Muscle of back (tissue), 11 donors: ENCODE measurements around the gene NPEPL1. TPM values are rescaled to one million over a fixed set of nuclear protein-coding genes. Genes with fewer than 3 reads are reported as not detected.
"Not testable (repeated sequence)": the region's sequence is repeated elsewhere in the genome, so short reads cannot be mapped to it uniquely, and the experiment has no call there.

Experiments
- DNase-seq, 3 donors: peaks; one replicate each; pipeline versions ENCODE4 v3.0.0 to v3.0.0-alpha.2; 2013
- polyA plus RNA-seq, 10 donors: library from polyadenylated mRNA; unstranded; fragments of 120-200 nt; gene quantifications; one replicate each; pipeline ENCODE4 v1.2.1, GENCODE V29; 2013; ENCODE audit not compliant: insufficient read length in 10 of 10

Gene NPEPL1
- polyA plus RNA-seq, 10 donors: 26.4 to 59.7 (median 38.4) TPM

GRCh38 chr20:58712806-58713731 lies 20.5 kb downstream of the NPEPL1 start:
- DNase-seq: peak in 1 of 3 donors; percentile 5

- peak in 1 of 3 donors; percentile 5 for DNase-seq
These were observed 21.3 kb downstream of the NPEPL1 start for GRCh38 chr20:58713801-58714339.

GRCh38 chr20:58714340-58714922 lies 21.8 kb downstream of the NPEPL1 start:
- DNase-seq: peak in 1 of 3 donors; percentile 9

- DNase-seq: peak in 1 of 3 donors; percentile 1
These were observed 22.3 kb downstream of the NPEPL1 start for GRCh38 chr20:58714923-58715351.

GRCh38 chr20:58715391-58715800 lies 22.8 kb downstream of the NPEPL1 start:
- no peak for DNase-seq

- DNase-seq: peak in 1 of 3 donors; percentile 9
These were observed 23.3 kb downstream of the NPEPL1 start for GRCh38 chr20:58715801-58716475.

GRCh38 chr20:58716476-58717277 lies 24.1 kb downstream of the NPEPL1 start:
- DNase-seq: peak in 1 of 3 donors; percentile 29

GRCh38 chr20:58717278-58718091 lies 24.9 kb downstream of the NPEPL1 start:
- DNase-seq: peak in 1 of 3 donors; percentile 23

GRCh38 chr20:58718121-58718563 lies 25.5 kb downstream of the NPEPL1 start:
- peak in 1 of 3 donors; percentile 7 for DNase-seq

GRCh38 chr20:58718729-58719128 lies 26.1 kb downstream of the NPEPL1 start:
- no peak for DNase-seq

- DNase-seq: no peak
These were observed 26.7 kb downstream of the NPEPL1 start for GRCh38 chr20:58719258-58719657.

GRCh38 chr20:58719971-58720371 lies 27.4 kb downstream of the NPEPL1 start:
- no peak for DNase-seq

GRCh38 chr20:58720890-58721289 lies 28.3 kb downstream of the NPEPL1 start:
- no peak for DNase-seq

GRCh38 chr20:58721951-58722778 lies 29.6 kb downstream of the NPEPL1 start:
- no peak for DNase-seq

GRCh38 chr20:58722877-58723627 lies 30.5 kb downstream of the NPEPL1 start:
- no peak for DNase-seq

GRCh38 chr20:58723628-58723984 lies 31.0 kb downstream of the NPEPL1 start:
- no peak for DNase-seq

- not testable (repeated sequence) for DNase-seq
These were observed 33.6 kb downstream of the NPEPL1 start for GRCh38 chr20:58726156-58726555.

GRCh38 chr20:58731192-58731591 lies 38.6 kb downstream of the NPEPL1 start:
- no peak for DNase-seq

GRCh38 chr20:58737198-58737597 lies 44.6 kb downstream of the NPEPL1 start:
- no peak for DNase-seq
